Skin of body (tissue), 1 donor: ENCODE results near the gene FNDC7. TPM values are rescaled to one million over a fixed set of nuclear protein-coding genes. Genes with fewer than 3 reads are reported as not detected.

Experiments used
- total RNA-seq: library from RNA; depleted of rRNA; stranded (reverse); fragments of >200 nt; gene quantifications from one replicate; pipeline ENCODE4 v1.2.3, GENCODE V29; 2014

FNDC7 gene
- total RNA-seq, 1 donor from 2014 or later = not detected

Other genes starting within 250 kb of the FNDC7 start
- 22.2 TPM for gene EEIG2, start 152.8 kb upstream of the FNDC7 start, total RNA-seq
- gene HENMT1, start 51.8 kb upstream of the FNDC7 start, total RNA-seq = 7.3 TPM
- 21.9 TPM for gene PRPF38B, start 20.6 kb upstream of the FNDC7 start, total RNA-seq
- gene STXBP3, start 33.8 kb downstream of the FNDC7 start, total RNA-seq = 61.5 TPM
- 0.20 TPM for gene AKNAD1, start 144.2 kb downstream of the FNDC7 start, total RNA-seq
- gene GPSM2, start 164.1 kb downstream of the FNDC7 start, total RNA-seq = 56.2 TPM